Fibroblast of villous mesenchyme (primary cell): ENCODE data around the gene OXCT1. TPM values are rescaled to one million over a fixed set of nuclear protein-coding genes. Genes with fewer than 3 reads are reported as not detected.

ENCODE experiments used
- DNase-seq: peaks from one replicate; pipeline ENCODE4 v3.0.0-alpha.2; 2010; ENCODE audit warnings: low read depth
- H3K4me3 ChIP-seq: 2 replicates; pipeline ENCODE4 v1.5.1; 2011; ENCODE audit warnings: low read depth, mild to moderate bottlenecking, low read length
- CTCF ChIP-seq: IDR thresholded peaks from 2 replicates; pipeline ENCODE4 v1.5.1; 2012; ENCODE audit warnings: low read depth, mild to moderate bottlenecking, low read length; ENCODE audit not compliant: insufficient read depth
- total RNA-seq: library from RNA; depleted of rRNA; stranded (reverse); fragments of >200 nt; gene quantifications from 2 replicates; pipeline ENCODE4 v1.2.3, GENCODE V29; 2012

OXCT1 gene
- total RNA-seq, 1 donor, result 23.3 TPM

DNA sequence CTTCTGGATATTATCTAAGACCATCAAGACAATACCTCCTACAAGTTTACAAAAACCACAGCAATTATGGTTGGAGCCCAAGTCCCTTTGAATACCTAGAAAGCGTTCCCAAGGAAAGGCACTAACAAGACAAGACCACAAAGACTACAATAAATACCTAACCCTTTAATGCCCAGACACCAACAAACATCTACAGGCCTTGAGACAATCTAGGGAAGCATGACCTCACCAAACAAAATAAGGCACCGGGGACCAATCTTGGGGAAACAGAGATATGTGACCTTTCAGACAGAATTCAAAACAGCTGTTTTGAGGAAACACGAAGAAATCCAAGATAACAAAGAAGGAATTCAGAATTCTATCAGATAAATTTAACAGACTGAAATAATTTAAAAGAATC is 37.8 kb downstream of the OXCT1 start:
- no peak for TF ChIP-seq CTCF
- no peak for DNase-seq
- H3K4me3 ChIP-seq, result no peak overlapping the region

DNA sequence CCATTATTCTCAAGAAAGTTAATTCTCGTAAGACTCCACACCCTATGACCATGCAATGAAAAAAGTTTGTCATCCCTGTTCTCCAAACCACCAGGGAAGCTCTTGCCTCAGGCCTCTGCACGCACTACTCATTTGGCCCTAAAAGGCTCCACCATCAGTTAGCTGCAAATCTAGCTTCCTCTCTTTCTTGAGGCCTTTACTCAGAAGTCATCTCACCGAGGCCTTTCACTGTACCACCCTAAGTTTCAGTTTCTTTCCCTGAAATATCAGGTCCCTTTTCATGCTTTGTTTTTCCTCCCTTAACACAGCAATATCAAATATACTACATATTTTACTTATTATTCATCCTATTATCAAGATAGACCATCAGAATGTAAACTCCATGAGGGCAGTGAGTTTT is 39.1 kb downstream of the OXCT1 start:
- no peak for TF ChIP-seq CTCF
- H3K4me3 ChIP-seq, result no peak overlapping the region
- DNase-seq, result no peak

- TF ChIP-seq CTCF, result no peak
- no peak overlapping the region for H3K4me3 ChIP-seq
- DNase-seq, result no peak
Measured at GRCh38 chr5:41827792-41828191, 42.4 kb downstream of the OXCT1 start.

DNA sequence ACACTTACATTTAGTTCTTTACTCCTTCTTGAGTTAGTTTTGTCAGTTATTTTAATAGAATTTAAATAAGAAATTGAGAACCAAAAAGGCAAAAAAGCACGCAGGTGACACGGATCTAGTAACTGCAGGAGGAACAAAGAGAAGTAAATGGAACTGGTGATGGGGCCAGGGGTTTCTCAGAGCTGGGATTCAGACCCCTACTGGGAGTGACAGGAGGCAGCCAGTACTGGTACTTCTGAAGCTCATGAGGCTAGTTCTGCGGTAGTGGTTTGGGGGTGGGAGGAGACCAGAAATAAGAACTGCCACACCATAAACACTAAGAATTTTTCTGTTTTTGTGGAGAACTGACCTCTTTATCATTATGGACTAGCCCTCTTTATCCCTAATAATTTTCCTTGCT is 48.2 kb downstream of the OXCT1 start:
- no peak for TF ChIP-seq CTCF
- no peak overlapping the region for H3K4me3 ChIP-seq
- DNase-seq, result no peak

GRCh38 chr5:41821051-41821450 is 49.2 kb downstream of the OXCT1 start:
- DNase-seq, result no peak
- H3K4me3 ChIP-seq, result no peak overlapping the region
- TF ChIP-seq CTCF, result no peak

DNA sequence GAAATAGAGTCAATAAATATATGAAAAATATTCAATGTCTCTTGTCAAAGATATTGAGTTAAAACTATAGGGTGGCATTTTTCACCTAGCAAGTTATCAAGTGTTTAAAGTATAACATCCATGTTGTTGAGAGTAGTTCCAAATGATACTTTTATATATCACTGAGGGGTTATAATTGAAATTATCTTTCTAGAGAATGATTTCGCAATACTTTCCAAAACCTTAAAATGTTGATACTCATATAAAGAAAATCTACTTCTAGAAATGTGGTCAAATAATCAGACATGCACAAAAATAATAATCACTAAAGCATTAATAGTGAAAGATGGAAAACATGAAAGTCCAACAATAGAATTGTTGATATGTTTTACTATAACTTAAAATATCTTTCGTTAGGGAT is 50.1 kb downstream of the OXCT1 start:
- H3K4me3 ChIP-seq, result no peak overlapping the region
- no peak for DNase-seq
- no peak for TF ChIP-seq CTCF

DNA sequence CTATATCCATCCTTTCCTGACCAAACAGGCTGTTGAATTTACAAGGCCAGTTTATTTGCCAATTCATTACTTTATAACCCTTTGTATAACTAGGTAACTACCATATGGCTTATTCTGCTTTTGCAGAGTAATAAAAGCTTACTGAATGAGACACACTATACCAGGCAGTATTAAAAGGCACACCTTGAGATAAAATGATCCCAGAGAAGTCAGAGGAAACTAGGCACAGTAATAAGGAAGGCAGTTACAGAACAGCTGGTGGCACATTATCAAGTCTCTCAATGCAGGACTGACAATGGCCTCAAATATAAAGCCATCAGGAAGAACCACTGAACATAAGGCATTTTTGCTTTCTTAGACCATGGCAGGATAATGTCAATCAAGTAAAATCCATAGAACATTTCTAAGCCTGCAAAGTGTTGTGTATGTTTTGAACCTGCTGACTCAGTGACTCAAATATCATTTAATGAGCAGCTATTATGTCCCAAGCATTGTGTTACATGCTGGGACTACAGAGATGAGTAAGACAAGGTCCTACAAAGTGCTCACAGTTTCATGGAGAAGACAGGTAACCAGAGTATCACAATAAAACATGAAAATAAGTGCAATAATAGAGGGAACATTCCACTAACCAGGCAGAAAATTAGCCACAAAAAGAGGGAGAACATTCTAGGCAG is 52.5 kb downstream of the OXCT1 start:
- TF ChIP-seq CTCF, result no peak
- DNase-seq, result no peak
- H3K4me3 ChIP-seq, result no peak overlapping the region
